NB4 (cell line): ENCODE results near the gene RABL6.

Experiments used
- POLR2A ChIP-seq: IDR thresholded peaks from 2 replicates; pipeline ENCODE4 v1.6.1; 2011; ENCODE audit warnings: mild to moderate bottlenecking; ENCODE audit not compliant: insufficient read length; ENCODE audit errors: extremely low read depth
- TF ChIP-seq, protein P1 (sequence below): IDR thresholded peaks from one replicate; pipeline ENCODE4 v1.5.1; 2012; ENCODE audit warnings: low read depth, low read length

DNA sequence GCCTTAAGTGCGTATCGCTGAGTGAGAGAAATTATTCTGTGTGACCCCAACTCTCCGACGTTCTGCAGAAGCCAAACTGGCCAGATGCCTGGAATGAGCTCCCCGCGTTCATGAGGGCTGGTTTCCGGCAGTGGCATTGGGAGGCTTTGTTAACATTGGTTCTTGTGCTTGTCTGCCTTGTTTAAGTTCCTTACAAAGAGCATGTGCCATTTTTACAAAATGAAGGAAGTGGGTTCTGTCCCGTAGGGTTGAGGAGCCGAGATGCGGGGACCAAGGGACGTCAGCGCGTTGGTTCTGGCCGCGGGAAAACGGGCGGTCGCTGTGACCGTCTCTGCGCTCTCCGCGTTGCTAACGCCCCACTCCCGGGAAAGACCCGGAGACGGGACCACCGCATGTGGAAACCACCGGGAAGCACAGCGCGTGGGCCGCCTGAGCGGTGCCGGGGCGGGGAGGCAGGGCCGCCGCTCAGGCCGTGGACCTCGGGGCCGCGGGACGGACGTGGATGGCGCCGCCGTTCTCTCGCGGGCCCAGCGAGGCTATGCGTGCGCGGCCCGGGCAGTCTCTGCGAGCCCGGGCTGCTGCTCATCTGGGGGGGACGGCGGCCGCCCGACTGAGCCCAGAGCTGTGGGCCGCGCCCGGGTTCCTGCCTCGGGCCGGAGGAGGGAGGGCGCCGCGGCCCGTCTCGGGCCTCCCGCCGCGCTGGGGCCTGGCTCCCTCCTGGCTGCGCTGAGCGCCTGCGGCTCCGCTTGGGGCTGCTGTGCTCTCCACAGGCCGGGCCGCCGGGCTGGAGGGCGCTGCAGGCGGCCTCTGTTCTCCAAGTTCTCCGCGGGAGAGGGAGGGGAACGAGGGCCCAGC lies 13.4 kb downstream of the RABL6 start:
- TF ChIP-seq, protein P1, sequence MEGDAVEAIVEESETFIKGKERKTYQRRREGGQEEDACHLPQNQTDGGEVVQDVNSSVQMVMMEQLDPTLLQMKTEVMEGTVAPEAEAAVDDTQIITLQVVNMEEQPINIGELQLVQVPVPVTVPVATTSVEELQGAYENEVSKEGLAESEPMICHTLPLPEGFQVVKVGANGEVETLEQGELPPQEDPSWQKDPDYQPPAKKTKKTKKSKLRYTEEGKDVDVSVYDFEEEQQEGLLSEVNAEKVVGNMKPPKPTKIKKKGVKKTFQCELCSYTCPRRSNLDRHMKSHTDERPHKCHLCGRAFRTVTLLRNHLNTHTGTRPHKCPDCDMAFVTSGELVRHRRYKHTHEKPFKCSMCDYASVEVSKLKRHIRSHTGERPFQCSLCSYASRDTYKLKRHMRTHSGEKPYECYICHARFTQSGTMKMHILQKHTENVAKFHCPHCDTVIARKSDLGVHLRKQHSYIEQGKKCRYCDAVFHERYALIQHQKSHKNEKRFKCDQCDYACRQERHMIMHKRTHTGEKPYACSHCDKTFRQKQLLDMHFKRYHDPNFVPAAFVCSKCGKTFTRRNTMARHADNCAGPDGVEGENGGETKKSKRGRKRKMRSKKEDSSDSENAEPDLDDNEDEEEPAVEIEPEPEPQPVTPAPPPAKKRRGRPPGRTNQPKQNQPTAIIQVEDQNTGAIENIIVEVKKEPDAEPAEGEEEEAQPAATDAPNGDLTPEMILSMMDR: no peak
- no peak for TF ChIP-seq POLR2A
